ENCODE measurements around the gene SPAG17. TPM values are rescaled to one million over a fixed set of nuclear protein-coding genes. Genes with fewer than 3 reads are reported as not detected.

Gene SPAG17
- total and polyA plus RNA-seq, 2 of the 13 experiments (the other 11 are each of a cell fraction or from before 2014, with no cell fraction given): not detected

DNA sequence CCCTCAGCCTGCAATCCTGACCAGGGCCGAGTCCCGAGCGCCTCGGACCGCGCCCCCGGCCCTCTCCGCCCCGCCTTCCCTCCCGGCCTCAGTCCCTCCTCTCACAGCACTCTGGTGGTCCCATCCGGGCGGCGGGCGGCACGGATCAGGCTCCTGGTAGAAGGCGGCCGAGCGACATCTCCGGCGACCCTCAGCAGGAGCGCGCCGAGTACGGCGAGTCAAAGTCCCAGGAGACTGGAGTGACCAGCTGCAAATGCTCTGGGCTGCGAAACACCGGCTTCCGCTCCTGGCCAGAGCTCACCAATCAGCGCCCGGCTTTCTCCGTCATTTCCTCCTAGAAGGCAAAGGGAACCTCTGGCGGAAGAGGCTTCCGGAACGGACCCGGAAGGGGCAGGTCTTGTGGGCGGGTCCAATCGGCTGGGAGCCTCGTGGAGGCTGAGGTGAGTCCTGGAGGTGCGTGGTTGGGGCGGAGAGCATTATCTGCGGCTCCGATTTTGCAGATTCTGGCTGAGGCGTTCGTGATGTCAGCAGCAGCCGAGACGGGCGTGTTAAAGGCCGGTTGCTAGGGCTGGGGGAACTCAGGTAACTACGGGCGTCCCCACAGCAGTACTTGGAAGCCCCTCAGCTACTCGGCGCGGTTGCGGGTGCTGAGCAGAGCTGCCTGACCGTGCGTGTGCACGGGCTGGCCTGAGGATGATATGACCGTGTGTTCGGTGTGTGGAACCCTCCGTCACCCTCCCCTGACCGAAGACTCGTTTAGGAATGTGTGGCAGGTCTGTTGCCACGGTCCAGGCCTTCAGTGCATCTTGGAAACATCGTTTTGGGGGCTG is 255.5 kb downstream of the SPAG17 start, which contains the start of the genes GDAP2 and WDR3 (continued):
- TF ChIP-seq, protein P1, sequence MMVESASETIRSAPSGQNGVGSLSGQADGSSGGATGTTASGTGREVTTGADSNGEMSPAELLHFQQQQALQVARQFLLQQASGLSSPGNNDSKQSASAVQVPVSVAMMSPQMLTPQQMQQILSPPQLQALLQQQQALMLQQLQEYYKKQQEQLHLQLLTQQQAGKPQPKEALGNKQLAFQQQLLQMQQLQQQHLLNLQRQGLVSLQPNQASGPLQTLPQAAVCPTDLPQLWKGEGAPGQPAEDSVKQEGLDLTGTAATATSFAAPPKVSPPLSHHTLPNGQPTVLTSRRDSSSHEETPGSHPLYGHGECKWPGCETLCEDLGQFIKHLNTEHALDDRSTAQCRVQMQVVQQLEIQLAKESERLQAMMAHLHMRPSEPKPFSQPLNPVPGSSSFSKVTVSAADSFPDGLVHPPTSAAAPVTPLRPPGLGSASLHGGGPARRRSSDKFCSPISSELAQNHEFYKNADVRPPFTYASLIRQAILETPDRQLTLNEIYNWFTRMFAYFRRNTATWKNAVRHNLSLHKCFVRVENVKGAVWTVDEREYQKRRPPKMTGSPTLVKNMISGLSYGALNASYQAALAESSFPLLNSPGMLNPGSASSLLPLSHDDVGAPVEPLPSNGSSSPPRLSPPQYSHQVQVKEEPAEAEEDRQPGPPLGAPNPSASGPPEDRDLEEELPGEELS (CRISPR knock-in tag; IDR thresholded peaks at IDR 0.05): 0 out of 2 replicates have a peak, but pooled peaks have one; percentile 20
- TF ChIP-seq, protein P2, sequence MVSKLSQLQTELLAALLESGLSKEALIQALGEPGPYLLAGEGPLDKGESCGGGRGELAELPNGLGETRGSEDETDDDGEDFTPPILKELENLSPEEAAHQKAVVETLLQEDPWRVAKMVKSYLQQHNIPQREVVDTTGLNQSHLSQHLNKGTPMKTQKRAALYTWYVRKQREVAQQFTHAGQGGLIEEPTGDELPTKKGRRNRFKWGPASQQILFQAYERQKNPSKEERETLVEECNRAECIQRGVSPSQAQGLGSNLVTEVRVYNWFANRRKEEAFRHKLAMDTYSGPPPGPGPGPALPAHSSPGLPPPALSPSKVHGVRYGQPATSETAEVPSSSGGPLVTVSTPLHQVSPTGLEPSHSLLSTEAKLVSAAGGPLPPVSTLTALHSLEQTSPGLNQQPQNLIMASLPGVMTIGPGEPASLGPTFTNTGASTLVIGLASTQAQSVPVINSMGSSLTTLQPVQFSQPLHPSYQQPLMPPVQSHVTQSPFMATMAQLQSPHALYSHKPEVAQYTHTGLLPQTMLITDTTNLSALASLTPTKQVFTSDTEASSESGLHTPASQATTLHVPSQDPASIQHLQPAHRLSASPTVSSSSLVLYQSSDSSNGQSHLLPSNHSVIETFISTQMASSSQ (IDR thresholded peaks at IDR 0.05; ENCODE audit: low read depth): no peak
- TF ChIP-seq, protein P2 (CRISPR knock-in tag; IDR thresholded peaks at IDR 0.05; ENCODE audit: borderline replicate concordance): peak; percentile 40; the same call in 1 of the 2 replicates
- TF ChIP-seq, protein P3, sequence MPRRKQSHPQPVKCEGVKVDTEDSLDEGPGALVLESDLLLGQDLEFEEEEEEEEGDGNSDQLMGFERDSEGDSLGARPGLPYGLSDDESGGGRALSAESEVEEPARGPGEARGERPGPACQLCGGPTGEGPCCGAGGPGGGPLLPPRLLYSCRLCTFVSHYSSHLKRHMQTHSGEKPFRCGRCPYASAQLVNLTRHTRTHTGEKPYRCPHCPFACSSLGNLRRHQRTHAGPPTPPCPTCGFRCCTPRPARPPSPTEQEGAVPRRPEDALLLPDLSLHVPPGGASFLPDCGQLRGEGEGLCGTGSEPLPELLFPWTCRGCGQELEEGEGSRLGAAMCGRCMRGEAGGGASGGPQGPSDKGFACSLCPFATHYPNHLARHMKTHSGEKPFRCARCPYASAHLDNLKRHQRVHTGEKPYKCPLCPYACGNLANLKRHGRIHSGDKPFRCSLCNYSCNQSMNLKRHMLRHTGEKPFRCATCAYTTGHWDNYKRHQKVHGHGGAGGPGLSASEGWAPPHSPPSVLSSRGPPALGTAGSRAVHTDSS (CRISPR knock-in tag; conservative IDR thresholded peaks at IDR 0.05): 0 out of 2 replicates have a peak, but pooled peaks have one; percentile 24
- TF ChIP-seq TGIF2 (CRISPR knock-in tag; IDR thresholded peaks at IDR 0.05) (peak; percentile 82), MXI1 (IDR thresholded peaks at IDR 0.05; ENCODE audit: borderline replicate concordance, low read depth, low read length) (peak; percentile 97; the same call in 2 of the 3 replicates), SAP130 (CRISPR knock-in tag; IDR thresholded peaks at IDR 0.05; ENCODE audit: low read depth) (peak; percentile 96), NR3C1 (CRISPR knock-in tag; IDR thresholded peaks at IDR 0.05) (no peak), ARNT (IDR thresholded peaks at IDR 0.05) (no peak), XRCC5 (optimal IDR thresholded peaks at IDR 0.05; ENCODE audit: low read length) (no peak), ZNF326 (CRISPR knock-in tag; IDR thresholded peaks at IDR 0.05; ENCODE audit: borderline replicate concordance) (no peak), ZNF83 (CRISPR knock-in tag; IDR thresholded peaks at IDR 0.05; ENCODE audit: borderline replicate concordance) (no peak), SMC3 (IDR thresholded peaks at IDR 0.05; ENCODE audit: low read length) (no peak), ZZZ3 (CRISPR knock-in tag; IDR thresholded peaks at IDR 0.05; ENCODE audit: borderline replicate concordance) (peak; percentile 16; the same call in 1 of the 2 replicates), SP140L (CRISPR knock-in tag; IDR thresholded peaks at IDR 0.05; ENCODE audit: borderline replicate concordance) (no peak), SIX1 (CRISPR knock-in tag; IDR thresholded peaks at IDR 0.05; ENCODE audit: borderline replicate concordance) (no peak), ZNF207 (IDR thresholded peaks at IDR 0.05; ENCODE audit: borderline replicate concordance) (no peak), KDM1A (CRISPR knock-in tag; IDR thresholded peaks at IDR 0.05) (no peak), SMYD3 (CRISPR knock-in tag; IDR thresholded peaks at IDR 0.05) (no peak), ATF1 (CRISPR knock-in tag; IDR thresholded peaks at IDR 0.05) (peak; percentile 57), ZBTB20 (CRISPR knock-in tag; IDR thresholded peaks at IDR 0.05; ENCODE audit: borderline replicate concordance, low read depth) (peak; percentile 61; the same call in 1 of the 2 replicates), KDM2A (CRISPR knock-in tag; IDR thresholded peaks at IDR 0.05; ENCODE audit: borderline replicate concordance, low read depth) (peak; percentile 71), ZNF441 (CRISPR knock-in tag; IDR thresholded peaks at IDR 0.05; ENCODE audit: borderline replicate concordance) (0 out of 2 replicates have a peak, but pooled peaks have one; percentile 20), NFE2L1 (CRISPR knock-in tag; IDR thresholded peaks at IDR 0.05; ENCODE audit: borderline replicate concordance) (no peak)
